DOHH2 (cell line): ENCODE measurements around the gene PER1.

Source experiments
- H3F3A ChIP-seq: fragments of 200-600 bp; sonication (generic), shearing (Covaris generic); 2 replicates; pipeline ENCODE4 v1.6.0; 2016; ENCODE audit warnings: antibody characterized with exemption, mild to moderate bottlenecking; ENCODE audit not compliant: control insufficient read depth, insufficient read depth
- H3K27ac ChIP-seq: fragments of 200-600 bp; sonication (generic); 2 replicates; pipeline ENCODE4 v1.5.1; 2014; ENCODE audit warnings: low read depth, mild to moderate bottlenecking, low read length, moderate library complexity
- H3K27me3 ChIP-seq: fragments of 200-600 bp; sonication (generic); 2 replicates; pipeline ENCODE4 v1.6.1; 2014; ENCODE audit warnings: mild to moderate bottlenecking, low read length, mixed read lengths; ENCODE audit not compliant: control insufficient read depth
- H3K36me3 ChIP-seq: fragments of 200-600 bp; sonication (generic); 2 replicates; pipeline ENCODE4 v1.6.1; 2014; ENCODE audit warnings: mild to moderate bottlenecking, low read length, moderate library complexity, mixed read lengths; ENCODE audit not compliant: control insufficient read depth
- H3K4me1 ChIP-seq: fragments of 200-600 bp; sonication (generic); 2 replicates; pipeline ENCODE4 v1.6.1; 2014; ENCODE audit warnings: mild to moderate bottlenecking, low read length, mixed read lengths; ENCODE audit not compliant: control insufficient read depth
- H3K4me2 ChIP-seq: fragments of 200-600 bp; sonication (generic); 2 replicates; pipeline ENCODE4 v1.6.0; 2014; ENCODE audit warnings: mild to moderate bottlenecking, low read length, moderate library complexity
- H3K4me3 ChIP-seq: fragments of 200-600 bp; sonication (generic); 2 replicates; pipeline ENCODE4 v1.5.1; 2014; ENCODE audit warnings: mild to moderate bottlenecking, low read length, mixed read lengths
- H3K79me2 ChIP-seq: fragments of 200-600 bp; sonication (generic); 2 replicates; pipeline ENCODE4 v1.6.1; 2014; ENCODE audit warnings: mild to moderate bottlenecking, low read length, mixed read lengths; ENCODE audit not compliant: control insufficient read depth
- H3K9me2 ChIP-seq: fragments of 200-600 bp; sonication (generic); replicated peaks from 2 replicates; pipeline ENCODE4 v1.6.1; 2014; ENCODE audit warnings: mild to moderate bottlenecking, low read length, mixed read lengths; ENCODE audit not compliant: control insufficient read depth
- H3K9me3 ChIP-seq: fragments of 200-600 bp; sonication (generic); 2 replicates; pipeline ENCODE4 v1.6.1; 2014; ENCODE audit warnings: antibody characterized with exemption, low read length, mixed read lengths; ENCODE audit not compliant: control insufficient read depth, insufficient read depth
- H4K20me1 ChIP-seq: fragments of 200-600 bp; sonication (generic); 2 replicates; pipeline ENCODE4 v1.6.0; 2014; ENCODE audit warnings: low read depth, mild to moderate bottlenecking, antibody characterized with exemption, low read length, moderate library complexity; ENCODE audit not compliant: control insufficient read depth, insufficient read depth
- CTCF ChIP-seq: fragments of 200-600 bp; sonication (generic); IDR thresholded peaks from one replicate; pipeline ENCODE4 v1.5.1; 2014; ENCODE audit warnings: antibody characterized with exemption, mild to moderate bottlenecking, low read depth, low read length; ENCODE audit not compliant: poor library complexity, severe bottlenecking
- EZH2phosphoT487 ChIP-seq: fragments of 200-600 bp; sonication (generic); IDR thresholded peaks from 2 replicates; pipeline ENCODE4 v1.6.1; 2017; ENCODE audit warnings: borderline replicate concordance, mild to moderate bottlenecking, antibody characterized with exemption, low read length, moderate library complexity, mixed read lengths

PER1 gene

GRCh38 chr17:8160224-8160577 is 8.0 kb upstream of the PER1 start:
- TF ChIP-seq EZH2phosphoT487 (no peak), CTCF (no peak)
- no peak overlapping the region for H3K27ac ChIP-seq
- no peaks in the 10 kb centered on the region for H3K27me3 ChIP-seq
- no peak overlapping the region; the same call in 1 of the 2 replicates for H3K4me2 ChIP-seq
- peaks cover 18% of the 10 kb centered on the region for H3F3A ChIP-seq
- peaks cover 34% of the 10 kb centered on the region for H3K79me2 ChIP-seq
- H4K20me1 ChIP-seq: peaks cover 7% of the 10 kb centered on the region; the same call in 1 of the 2 replicates
- no peaks in the 10 kb centered on the region for H3K9me2 ChIP-seq
- no peak overlapping the region for H3K4me3 ChIP-seq
- H3K9me3 ChIP-seq: no peaks in the 10 kb centered on the region
- H3K4me1 ChIP-seq: peaks cover 69% of the 10 kb centered on the region
- peaks cover 43% of the 10 kb centered on the region for H3K36me3 ChIP-seq

- no peak overlapping the region for H3K27ac ChIP-seq
- H3K4me1 ChIP-seq: peaks cover 69% of the 10 kb centered on the region
Measured at GRCh38 chr17:8159459-8160223, 7.4 kb upstream of the PER1 start.

GRCh38 chr17:8159032-8159400 is 6.8 kb upstream of the PER1 start:
- H3F3A ChIP-seq: peaks cover 22% of the 10 kb centered on the region
- H3K9me3 ChIP-seq: no peaks in the 10 kb centered on the region
- no peak overlapping the region for H3K27ac ChIP-seq
- no peaks in the 10 kb centered on the region for H3K9me2 ChIP-seq
- H3K4me1 ChIP-seq: peaks cover 69% of the 10 kb centered on the region
- H4K20me1 ChIP-seq: peaks cover 7% of the 10 kb centered on the region; the same call in 1 of the 2 replicates
- H3K27me3 ChIP-seq: no peaks in the 10 kb centered on the region
- H3K4me3 ChIP-seq: no peak overlapping the region
- H3K4me2 ChIP-seq: peak overlapping the region; percentile 74; the same call in 1 of the 2 replicates
- no peak for TF ChIP-seq EZH2phosphoT487
- no peak for TF ChIP-seq CTCF
- peaks cover 43% of the 10 kb centered on the region for H3K36me3 ChIP-seq
- peaks cover 36% of the 10 kb centered on the region for H3K79me2 ChIP-seq

More at GRCh38 chr17:8159459-8160223, 7.4 kb upstream of the PER1 start:
- H3K79me2 ChIP-seq: peaks cover 36% of the 10 kb centered on the region
- no peaks in the 10 kb centered on the region for H3K9me3 ChIP-seq
- no peak overlapping the region for H3K4me3 ChIP-seq
- TF ChIP-seq CTCF: peak; percentile 8
- no peak for TF ChIP-seq EZH2phosphoT487
- H3F3A ChIP-seq: peaks cover 22% of the 10 kb centered on the region
- H4K20me1 ChIP-seq: peaks cover 7% of the 10 kb centered on the region; the same call in 1 of the 2 replicates
- no peaks in the 10 kb centered on the region for H3K27me3 ChIP-seq
- no peaks in the 10 kb centered on the region for H3K9me2 ChIP-seq
- no peak overlapping the region for H3K4me2 ChIP-seq
- peaks cover 43% of the 10 kb centered on the region for H3K36me3 ChIP-seq
